Retina (tissue), 1 donor: ENCODE results near the gene LTO1.
A peak's percentile ranks its signal among the peaks of the same experiment; 100 is the strongest.

ENCODE experiments used
- DNase-seq: peaks from one replicate; pipeline ENCODE4 v3.0.0-alpha.2; 2016

Gene LTO1

DNA sequence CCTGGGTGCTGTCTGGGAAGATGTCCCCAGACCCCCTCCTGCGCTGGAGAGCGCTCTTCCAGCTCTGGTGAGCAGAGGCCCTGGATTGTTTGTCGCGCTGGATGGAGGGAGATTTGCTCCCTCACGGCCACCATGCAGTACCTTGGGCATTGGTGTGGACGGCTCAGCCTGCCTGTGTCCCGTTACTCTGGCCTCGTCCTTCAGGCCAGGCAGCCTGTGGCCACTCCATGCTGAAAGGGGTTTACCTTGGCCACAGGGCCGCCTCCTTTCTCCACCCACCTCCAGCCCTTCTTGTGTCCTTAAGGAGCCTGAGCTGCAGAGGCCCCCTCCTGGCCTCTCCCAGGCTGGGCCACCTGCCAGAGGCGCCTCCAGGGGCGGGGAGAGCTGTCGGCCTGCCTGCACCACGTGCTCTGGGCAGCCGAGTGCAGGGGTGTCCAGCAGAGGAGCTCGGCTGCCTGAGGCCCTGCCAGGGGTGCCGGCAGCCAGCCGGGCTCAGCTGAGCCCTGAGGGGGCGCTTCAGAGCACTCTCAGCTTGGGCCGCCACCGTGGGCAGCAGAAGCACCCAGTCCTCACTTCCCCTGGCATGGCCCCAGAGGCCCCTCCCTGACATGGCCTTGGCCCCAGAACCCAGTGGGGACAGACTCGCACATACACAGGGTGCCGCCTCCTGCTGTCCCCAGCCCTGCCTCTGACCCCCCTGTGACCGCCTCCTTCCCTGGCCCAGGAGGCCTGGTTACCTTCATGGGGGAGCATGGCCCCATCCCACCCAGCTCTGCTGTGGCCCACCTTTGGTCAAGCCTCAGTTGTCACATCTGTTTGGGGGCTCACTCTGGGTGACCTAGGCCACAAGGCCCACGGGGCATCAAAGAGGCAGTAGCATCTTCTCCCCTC is 30.8 kb downstream of the LTO1 start:
- peak; percentile 71 for DNase-seq

- DNase-seq: no peak
Measured at GRCh38 chr11:69643646-69644045, 31.5 kb downstream of the LTO1 start.

GRCh38 chr11:69642913-69643632 is 32.1 kb downstream of the LTO1 start:
- peak; percentile 93 for DNase-seq

GRCh38 chr11:69642549-69642912 is 32.6 kb downstream of the LTO1 start:
- DNase-seq: no peak

DNA sequence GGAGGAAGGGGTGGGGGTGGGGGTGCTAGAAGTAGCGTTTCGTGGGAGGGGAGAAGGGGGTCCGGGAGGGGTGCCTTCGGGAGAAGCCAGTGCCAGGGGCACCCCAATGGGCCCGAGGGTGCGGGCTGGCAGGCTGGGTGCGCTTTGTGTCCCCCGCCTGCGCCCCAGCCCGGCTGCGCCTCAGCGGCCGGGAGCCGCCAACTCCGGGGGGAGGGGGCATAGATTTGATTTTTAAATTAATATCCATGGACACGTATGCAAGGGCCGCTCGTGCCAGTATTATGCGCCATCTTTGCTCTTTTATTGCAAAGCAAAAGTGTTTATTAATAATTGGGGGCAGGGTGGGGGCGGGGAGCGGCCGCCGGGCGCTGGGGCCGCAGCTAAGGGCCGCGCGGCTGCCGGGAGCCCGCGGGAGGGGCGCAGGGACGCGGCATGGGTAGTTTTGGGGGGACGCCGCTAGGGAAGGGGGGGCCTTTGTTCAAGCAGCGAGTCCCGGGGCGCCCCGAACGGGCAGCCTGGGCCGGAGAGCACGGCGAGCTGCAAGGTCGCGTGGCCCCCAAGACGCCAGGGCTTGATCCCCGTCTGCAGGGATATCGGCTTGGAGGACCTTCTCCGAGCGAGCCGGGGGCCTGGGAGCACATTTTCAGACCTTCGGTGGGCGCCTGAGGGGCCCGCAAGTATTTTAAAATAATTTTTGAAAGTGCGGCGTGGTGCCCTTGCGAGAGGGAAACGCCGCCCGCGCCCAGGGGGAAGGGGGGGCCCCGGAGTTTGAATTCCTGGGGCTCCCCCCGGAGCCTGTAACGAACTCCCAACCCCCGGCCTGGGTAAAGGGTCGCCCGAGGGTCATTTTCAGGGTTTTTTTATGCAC is 33.2 kb downstream of the LTO1 start:
- DNase-seq: peak; percentile 63

GRCh38 chr11:69640995-69641581 is 34.1 kb downstream of the LTO1 start, which contains the start of gene CCND1:
TSS of gene CCND1 (plus strand) at chr11:69641156. CDS start at chr11:69641314, 158 bp downstream.
- DNase-seq: peak; percentile 88

- DNase-seq: peak; percentile 80
Measured at GRCh38 chr11:69640260-69640994, 34.7 kb downstream of the LTO1 start.

- DNase-seq: no peak
Measured at GRCh38 chr11:69639831-69640230, 35.3 kb downstream of the LTO1 start.

GRCh38 chr11:69638941-69639681 is 36.0 kb downstream of the LTO1 start:
- peak; percentile 93 for DNase-seq

DNA sequence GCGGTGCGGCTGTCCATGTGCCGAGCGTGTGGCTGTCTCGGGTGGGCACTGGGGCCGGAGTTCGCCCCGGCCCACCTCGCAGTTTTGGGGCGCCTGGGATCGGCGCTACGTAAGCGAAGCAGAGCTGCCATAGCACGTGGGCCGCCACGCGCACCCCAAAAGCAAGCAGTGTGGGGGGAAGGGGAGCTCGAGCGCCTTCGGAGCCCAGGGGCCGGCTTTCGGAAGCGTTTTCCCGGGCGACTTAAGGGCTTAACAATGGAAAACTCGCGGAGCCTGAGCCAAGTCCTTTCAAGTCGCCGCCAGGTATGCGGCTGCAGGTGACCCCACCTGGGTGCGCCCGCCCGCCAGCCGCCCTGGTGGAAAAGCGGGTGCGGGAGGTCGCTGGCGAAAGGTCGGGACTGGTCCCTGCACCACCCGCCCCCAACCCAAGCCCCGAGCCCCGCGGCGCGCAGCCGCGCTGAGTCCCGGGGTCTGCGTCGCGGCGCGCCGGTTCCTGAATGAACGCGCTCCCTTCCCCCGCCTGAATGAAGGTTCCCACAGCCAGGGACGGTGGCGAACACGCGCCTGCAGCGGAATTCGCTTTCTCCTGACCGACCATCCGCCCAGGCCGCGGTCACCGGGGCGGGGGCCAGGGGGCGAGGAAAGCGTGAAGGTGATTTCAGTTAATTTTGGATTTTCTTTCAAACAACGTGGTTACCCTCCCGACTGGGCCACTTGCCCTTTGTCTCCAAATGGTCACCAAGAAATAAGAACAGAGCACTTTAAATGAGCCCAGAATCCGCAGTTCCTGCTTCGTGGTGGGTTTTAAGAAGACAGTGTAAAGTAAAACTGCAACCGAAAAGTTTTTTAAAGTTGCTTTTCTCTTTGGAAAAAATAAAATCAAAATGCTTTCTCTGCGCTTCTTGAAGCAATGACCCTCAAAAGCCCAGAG is 36.9 kb downstream of the LTO1 start:
- peak; percentile 89 for DNase-seq

GRCh38 chr11:69637198-69637940 is 37.8 kb downstream of the LTO1 start:
- DNase-seq: no peak

GRCh38 chr11:69636512-69637197 is 38.5 kb downstream of the LTO1 start:
- DNase-seq: peak; percentile 93

GRCh38 chr11:69635804-69636511 is 39.2 kb downstream of the LTO1 start:
- no peak for DNase-seq

- no peak for DNase-seq
Measured at GRCh38 chr11:69635195-69635594, 40.0 kb downstream of the LTO1 start.

DNA sequence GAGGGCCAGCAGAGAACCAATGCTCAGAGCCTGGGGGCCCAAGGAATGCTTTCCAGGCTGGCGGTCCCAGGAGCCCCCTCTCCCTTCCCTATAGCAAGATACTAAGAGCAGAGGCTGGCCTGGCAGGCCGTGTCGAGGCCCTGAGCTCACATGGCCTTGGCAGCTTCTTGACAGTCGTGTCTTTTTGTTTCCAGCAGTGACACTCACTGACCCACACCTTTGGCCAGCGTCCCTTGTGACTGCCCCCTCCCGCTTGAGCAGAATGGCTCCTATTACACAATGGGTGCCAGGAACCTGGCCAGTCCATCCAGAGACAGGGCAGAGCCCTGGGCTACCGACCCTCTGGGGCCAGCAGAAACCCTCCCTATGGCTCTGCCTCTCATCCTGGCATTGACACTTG is 40.6 kb downstream of the LTO1 start:
- no peak for DNase-seq

GRCh38 chr11:69634069-69634468 is 41.1 kb downstream of the LTO1 start:
- DNase-seq: no peak

DNA sequence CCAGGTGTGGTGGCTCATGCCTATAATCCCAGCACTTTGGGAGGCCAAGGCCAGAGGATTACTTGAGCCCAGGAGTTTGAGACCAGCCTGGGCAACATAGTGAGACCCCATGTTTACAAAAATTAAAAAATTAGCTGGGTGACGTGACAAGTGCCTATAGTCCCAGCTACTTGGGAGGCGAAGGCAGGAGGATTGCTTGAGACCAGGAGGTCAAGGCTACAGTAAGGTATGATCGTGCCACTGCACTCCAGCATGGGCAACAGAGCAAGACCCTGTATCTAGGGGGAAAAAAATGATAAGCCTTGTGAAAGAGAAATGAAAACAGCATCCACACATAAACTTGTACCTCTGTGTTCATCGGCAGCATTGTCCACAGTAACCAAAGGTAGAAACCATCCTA is 42.3 kb downstream of the LTO1 start:
- DNase-seq: no peak

GRCh38 chr11:69630424-69630823 is 44.7 kb downstream of the LTO1 start:
- DNase-seq: no peak
